ENCODE results near the gene GALNT5. TPM values are rescaled to one million over a fixed set of nuclear protein-coding genes. Genes with fewer than 3 reads are reported as not detected.

Gene GALNT5
- total RNA-seq, 1 experiment from 2014 or later: 0.02 TPM

GRCh38 chr2:157320409-157320808 lies 62.9 kb downstream of the GALNT5 start:
- Histone ChIP-seq H3K27ac (no peak overlapping the region), H3K4me3 (no peak overlapping the region), H3K4me1 (no peaks in the 10 kb centered on the region), H3K36me3 (no peaks in the 10 kb centered on the region), H3K9me3 (replicated peaks) (no peaks in the 10 kb centered on the region), H3K27me3 (no peaks in the 10 kb centered on the region)
- no peak for DNase-seq

- Histone ChIP-seq H3K27ac (no peak overlapping the region), H3K4me3 (no peak overlapping the region), H3K9me3 (replicated peaks) (no peaks in the 10 kb centered on the region), H3K4me1 (0 out of 2 replicates have a peak, but pooled peaks cover 3% of the 10 kb centered on the region), H3K27me3 (no peaks in the 10 kb centered on the region), H3K36me3 (no peaks in the 10 kb centered on the region)
- DNase-seq: no peak
These were observed 64.0 kb downstream of the GALNT5 start for GRCh38 chr2:157321466-157321865.

- DNase-seq: no peak
- Histone ChIP-seq H3K9me3 (replicated peaks) (no peaks in the 10 kb centered on the region), H3K36me3 (no peaks in the 10 kb centered on the region), H3K27ac (no peak overlapping the region), H3K4me3 (no peak overlapping the region), H3K4me1 (0 out of 2 replicates have a peak, but pooled peaks cover 3% of the 10 kb centered on the region), H3K27me3 (no peaks in the 10 kb centered on the region)
These were observed 64.9 kb downstream of the GALNT5 start for GRCh38 chr2:157322432-157322831.

GRCh38 chr2:157324331-157324843 lies 66.9 kb downstream of the GALNT5 start:
- Histone ChIP-seq H3K27me3 (no peaks in the 10 kb centered on the region), H3K27ac (no peak overlapping the region), H3K36me3 (no peaks in the 10 kb centered on the region), H3K9me3 (replicated peaks) (no peaks in the 10 kb centered on the region), H3K4me3 (no peak overlapping the region), H3K4me1 (0 out of 2 replicates have a peak, but pooled peaks cover 3% of the 10 kb centered on the region)
- DNase-seq: no peak

- H3K27me3 ChIP-seq: no peaks in the 10 kb centered on the region
- no peak within 1 kb of the TSS for H3K27ac ChIP-seq
- H3K9me3 ChIP-seq (replicated peaks): no peaks in the 10 kb centered on the region
- peak in 1 of 2 experiments; percentile 23 for DNase-seq
- no peaks in the 10 kb centered on the region for H3K36me3 ChIP-seq
- no peak within 1 kb of the TSS for H3K4me3 ChIP-seq
- H3K4me1 ChIP-seq: 0 out of 2 replicates have a peak, but pooled peaks cover 3% of the 10 kb centered on the region
These were observed 68.3 kb downstream of the GALNT5 start, which contains the start of gene ERMN for GRCh38 chr2:157325786-157326185. Gene ERMN (minus strand): TSS chr2:157325824. CDS start chr2:157325642, 182 bp downstream.

- Histone ChIP-seq H3K36me3 (no peaks in the 10 kb centered on the region), H3K27me3 (no peaks in the 10 kb centered on the region), H3K4me3 (no peak overlapping the region), H3K9me3 (replicated peaks) (no peaks in the 10 kb centered on the region), H3K27ac (no peak overlapping the region), H3K4me1 (0 out of 2 replicates have a peak, but pooled peaks cover 3% of the 10 kb centered on the region)
- DNase-seq: peak in 1 of 2 experiments; percentile 39
These were observed 69.2 kb downstream of the GALNT5 start for GRCh38 chr2:157326698-157327097.

GRCh38 chr2:157327200-157327599 lies 69.7 kb downstream of the GALNT5 start:
- Histone ChIP-seq H3K4me1 (0 out of 2 replicates have a peak, but pooled peaks cover 3% of the 10 kb centered on the region), H3K27me3 (no peaks in the 10 kb centered on the region)

GRCh38 chr2:157327621-157328500 lies 70.4 kb downstream of the GALNT5 start:
- H3K4me1 ChIP-seq: 0 out of 2 replicates have a peak, but pooled peaks cover 3% of the 10 kb centered on the region
- no peak overlapping the region for H3K27ac ChIP-seq

More at GRCh38 chr2:157327200-157327599, 69.7 kb downstream of the GALNT5 start:
- Histone ChIP-seq H3K27ac (no peak overlapping the region), H3K36me3 (no peaks in the 10 kb centered on the region), H3K9me3 (replicated peaks) (no peaks in the 10 kb centered on the region), H3K4me3 (no peak overlapping the region)
- DNase-seq: peak in 1 of 2 experiments; percentile 5

GRCh38 chr2:157329524-157329923 lies 72.0 kb downstream of the GALNT5 start:
- Histone ChIP-seq H3K4me3 (no peak overlapping the region), H3K27ac (no peak overlapping the region), H3K27me3 (no peaks in the 10 kb centered on the region), H3K4me1 (0 out of 2 replicates have a peak, but pooled peaks cover 3% of the 10 kb centered on the region), H3K9me3 (replicated peaks) (no peaks in the 10 kb centered on the region), H3K36me3 (no peaks in the 10 kb centered on the region)
- peak in 1 of 2 experiments; percentile 7 for DNase-seq

More at GRCh38 chr2:157327621-157328500, 70.4 kb downstream of the GALNT5 start:
- Histone ChIP-seq H3K27me3 (no peaks in the 10 kb centered on the region), H3K4me3 (no peak overlapping the region), H3K9me3 (replicated peaks) (no peaks in the 10 kb centered on the region), H3K36me3 (no peaks in the 10 kb centered on the region)
- peak; percentile 66 to 88 for DNase-seq

GRCh38 chr2:157333304-157334047 lies 76.0 kb downstream of the GALNT5 start:
- no peak for DNase-seq
- Histone ChIP-seq H3K9me3 (replicated peaks) (no peaks in the 10 kb centered on the region), H3K27me3 (no peaks in the 10 kb centered on the region), H3K36me3 (no peaks in the 10 kb centered on the region), H3K27ac (no peak overlapping the region), H3K4me1 (no peaks in the 10 kb centered on the region), H3K4me3 (no peak overlapping the region)

- H3K36me3 ChIP-seq: no peaks in the 10 kb centered on the region
- H3K9me3 ChIP-seq (replicated peaks): no peaks in the 10 kb centered on the region
- H3K27ac ChIP-seq: no peak overlapping the region
- H3K4me3 ChIP-seq: no peak overlapping the region
- H3K27me3 ChIP-seq: no peaks in the 10 kb centered on the region
- no peaks in the 10 kb centered on the region for H3K4me1 ChIP-seq
- no peak for DNase-seq
These were observed 76.8 kb downstream of the GALNT5 start for GRCh38 chr2:157334335-157334734.

- H3K9me3 ChIP-seq (replicated peaks): no peaks in the 10 kb centered on the region
- no peaks in the 10 kb centered on the region for H3K27me3 ChIP-seq
- DNase-seq: no peak
- H3K36me3 ChIP-seq: no peaks in the 10 kb centered on the region
- no peaks in the 10 kb centered on the region for H3K4me1 ChIP-seq
- H3K27ac ChIP-seq: no peak overlapping the region
- H3K4me3 ChIP-seq: no peak overlapping the region
These were observed 77.3 kb downstream of the GALNT5 start for GRCh38 chr2:157334797-157335196.

- Histone ChIP-seq H3K27ac (no peak overlapping the region), H3K9me3 (replicated peaks) (no peaks in the 10 kb centered on the region), H3K36me3 (no peaks in the 10 kb centered on the region), H3K27me3 (no peaks in the 10 kb centered on the region), H3K4me1 (no peaks in the 10 kb centered on the region), H3K4me3 (no peak overlapping the region)
- peak in 1 of 2 experiments; percentile 63 for DNase-seq
These were observed 78.9 kb downstream of the GALNT5 start for GRCh38 chr2:157336137-157337010.

GRCh38 chr2:157337978-157338377 lies 80.5 kb downstream of the GALNT5 start:
- H3K4me1 ChIP-seq: no peaks in the 10 kb centered on the region
- no peaks in the 10 kb centered on the region for H3K36me3 ChIP-seq
- no peak overlapping the region for H3K4me3 ChIP-seq
- H3K27ac ChIP-seq: no peak overlapping the region
- no peak for DNase-seq
- H3K9me3 ChIP-seq (replicated peaks): no peaks in the 10 kb centered on the region
- no peaks in the 10 kb centered on the region for H3K27me3 ChIP-seq
